CD14-positive monocyte (primary cell): ENCODE data around the gene FOXO6. TPM values are rescaled to one million over a fixed set of nuclear protein-coding genes. Genes with fewer than 3 reads are reported as not detected.

Source experiments
- DNase-seq, 3 donors: peaks; one replicate each; pipeline ENCODE4 v3.0.0-alpha.2; 2011 to 2022
- H2AFZ ChIP-seq: 2 replicates; pipeline ENCODE4 v1.6.0; 2012; ENCODE audit warnings: mild to moderate bottlenecking, low read depth, low read length, inconsistent platforms; ENCODE audit not compliant: insufficient read depth, poor library complexity, severe bottlenecking
- H3K27ac ChIP-seq, 2 donors: 1 replicate in 1 of 2; 2 replicates in 1 of 2; pipeline ENCODE4 v1.5.1; 2012 to 2013; ENCODE audit warnings: low read length in 2 of 2, control low read depth in 1 of 2, inconsistent platforms in 1 of 2, low read depth in 1 of 2, mild to moderate bottlenecking in 1 of 2
- H3K27me3 ChIP-seq, 2 donors: one replicate each; pipeline versions ENCODE4 v1.6.0 to v1.6.1; 2011 to 2013; ENCODE audit warnings: low read length in 2 of 2; ENCODE audit not compliant: control insufficient read depth in 2 of 2, insufficient read depth in 2 of 2
- H3K36me3 ChIP-seq, 2 donors: replicated peaks in 1 of 2; 1 replicate in 1 of 2; 2 replicates in 1 of 2; pipeline versions ENCODE4 v1.5.1 to v1.6.1; 2012 to 2013; ENCODE audit warnings: low read length in 2 of 2, control low read depth in 1 of 2, inconsistent platforms in 1 of 2, mild to moderate bottlenecking in 1 of 2; ENCODE audit not compliant: insufficient read depth in 2 of 2, control insufficient read depth in 1 of 2
- H3K4me1 ChIP-seq, 2 donors: 1 replicate in 1 of 2; 2 replicates in 1 of 2; pipeline versions ENCODE4 v1.5.1 to v1.6.1; 2012 to 2013; ENCODE audit warnings: low read length in 2 of 2, control low read depth in 1 of 2, inconsistent platforms in 1 of 2, mild to moderate bottlenecking in 1 of 2, moderate library complexity in 1 of 2; ENCODE audit not compliant: insufficient read depth in 2 of 2, control insufficient read depth in 1 of 2
- H3K4me2 ChIP-seq: replicated peaks from 2 replicates; pipeline ENCODE3; 2012; ENCODE audit warnings: low read length, moderate library complexity, mild to moderate bottlenecking; ENCODE audit not compliant: poor library complexity, severe bottlenecking; ENCODE audit errors: extremely low read depth
- H3K4me3 ChIP-seq, 3 experiments: fragments of 200-600 bp in 1 of 3; sonication (generic) in 1 of 3; replicated peaks in 1 of 3; 1 replicate in 2 of 3; 2 replicates in 1 of 3; pipeline ENCODE4 v1.5.1; 2011 to 2013; ENCODE audit warnings: low read length in 3 of 3, mild to moderate bottlenecking in 3 of 3, control low read depth in 2 of 3, low read depth in 2 of 3, inconsistent platforms in 1 of 3, moderate library complexity in 1 of 3
- H3K79me2 ChIP-seq: 2 replicates; pipeline ENCODE4 v1.6.0; 2012; ENCODE audit warnings: mild to moderate bottlenecking, control low read depth, inconsistent platforms, low read length, moderate library complexity; ENCODE audit not compliant: insufficient read depth
- H3K9ac ChIP-seq: 2 replicates; pipeline ENCODE4 v1.6.0; 2017; ENCODE audit warnings: low read length, mild to moderate bottlenecking; ENCODE audit not compliant: insufficient read depth, poor library complexity, severe bottlenecking
- H3K9me3 ChIP-seq, 2 donors: replicated peaks in 1 of 2; 1 replicate in 1 of 2; 2 replicates in 1 of 2; pipeline versions ENCODE4 v1.5.1 to v1.6.1; 2012 to 2013; ENCODE audit warnings: low read length in 2 of 2, control low read depth in 1 of 2; ENCODE audit not compliant: control insufficient read depth in 1 of 2, insufficient read depth in 1 of 2
- H4K20me1 ChIP-seq: 2 replicates; pipeline ENCODE4 v1.6.0; 2012; ENCODE audit warnings: mild to moderate bottlenecking, low read length, control low read depth, moderate library complexity; ENCODE audit not compliant: insufficient read depth
- H3K27ac Mint-ChIP-seq, 7 donors: one replicate each; pipeline ENCODE4 v1.8.0; 2020; ENCODE audit warnings: mild to moderate bottlenecking in 7 of 7, mixed read lengths in 7 of 7, moderate library complexity in 6 of 7, inconsistent platforms in 2 of 7
- H3K27me3 Mint-ChIP-seq, 3 donors: one replicate each; pipeline ENCODE4 v1.8.0; 2021 to 2022; ENCODE audit warnings: low read depth in 3 of 3, mild to moderate bottlenecking in 3 of 3, mixed read lengths in 3 of 3, moderate library complexity in 3 of 3, inconsistent platforms in 1 of 3
- H3K36me3 Mint-ChIP-seq, 2 donors: one replicate each; pipeline ENCODE4 v1.8.0; 2020; ENCODE audit warnings: mixed read lengths in 2 of 2, inconsistent platforms in 1 of 2, mild to moderate bottlenecking in 1 of 2
- H3K4me1 Mint-ChIP-seq: one replicate; pipeline ENCODE4 v1.8.0; 2020; ENCODE audit warnings: mild to moderate bottlenecking, mixed read lengths
- H3K4me3 Mint-ChIP-seq, 2 donors: one replicate each; pipeline ENCODE4 v1.8.0; 2020; ENCODE audit warnings: mild to moderate bottlenecking in 2 of 2, mixed read lengths in 2 of 2, moderate library complexity in 1 of 2
- H3K9me3 Mint-ChIP-seq, 7 donors: one replicate each; pipeline ENCODE4 v1.8.0; 2020 to 2022; ENCODE audit warnings: mixed read lengths in 7 of 7, mild to moderate bottlenecking in 6 of 7, moderate library complexity in 6 of 7, inconsistent platforms in 2 of 7
- WGBS: methylation state at CpG from one replicate; pipeline ENCODE4 v1.1.5; 2013; ENCODE audit warnings: missing lambda C conversion rate; ENCODE audit not compliant: insufficient coverage; 5-methylcytosine and 5-hydroxymethylcytosine counted together
- intact Hi-C, 2 donors: fragments of 100-400 bp; cut with micrococcal nuclease; formaldehyde crosslinking; loops; one replicate each; pipeline versions ENCODE4 v1.15.0 to v1.15.1; 2023
- polyA plus RNA-seq, 3 donors: library from polyadenylated mRNA; depleted of rRNA in 1 of 3; unstranded in 2 of 3; stranded (reverse) in 1 of 3; fragments of 300-500 nt in 2 of 3; fragments of >200 nt in 1 of 3; fragmentation: Illumina TruSeq in 2 of 3; gene quantifications; 1 replicate in 2 of 3; 2 replicates in 1 of 3; pipeline ENCODE4 v1.2.3, GENCODE V29; 2012 to 2021
- TF ChIP-seq, protein P1 (sequence below): fragments of 200-600 bp; IDR thresholded peaks from one replicate; pipeline ENCODE4 v1.8.0; 2022; ENCODE audit warnings: antibody characterized with exemption, mild to moderate bottlenecking

Gene FOXO6
- polyA plus RNA-seq, 3 donors, result 0.05 TPM; not detected in 2

DNA sequence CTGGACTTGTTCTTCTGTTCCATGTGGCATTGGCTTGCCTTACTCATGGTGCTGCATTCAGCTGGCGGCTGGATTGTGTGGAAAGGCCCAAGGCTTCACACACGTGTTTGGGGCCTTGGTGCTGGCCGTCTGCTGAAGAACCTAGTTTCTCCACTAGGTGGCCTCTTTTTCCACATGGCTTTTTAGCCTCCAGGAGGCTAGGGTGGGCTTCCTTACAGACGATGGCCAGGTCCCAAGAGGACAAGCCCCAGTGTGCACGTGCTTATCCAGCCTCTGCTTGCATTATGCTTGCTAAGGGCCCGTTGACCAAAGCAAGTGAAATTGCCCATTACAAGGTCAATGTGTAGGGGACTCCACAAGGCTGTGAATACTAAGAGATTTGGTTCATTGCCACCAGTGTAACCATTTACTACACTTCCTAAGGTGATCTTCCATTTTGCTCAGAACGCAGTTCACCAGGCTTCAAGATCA lies 47.5 kb upstream of the FOXO6 start:
- no peaks in the 10 kb centered on the region for H3K4me1 Mint-ChIP-seq
- Histone ChIP-seq H3K4me3 (no peak overlapping the region), H3K4me2 (no peak overlapping the region), H3K9me3 (peaks cover 3% of the 10 kb centered on the region in 2 donors), H3K79me2 (no peaks in the 10 kb centered on the region), H3K27ac (no peak overlapping the region), H3K27me3 (no peaks in the 10 kb centered on the region), H2AFZ (no peak overlapping the region), H4K20me1 (no peaks in the 10 kb centered on the region), H3K4me1 (no peaks in the 10 kb centered on the region), H3K9ac (no peak overlapping the region), H3K36me3 (no peaks in the 10 kb centered on the region)
- peaks cover 3 to 7% (median 4%) of the 10 kb centered on the region in 3 donors for H3K27me3 Mint-ChIP-seq
- TF ChIP-seq, protein P1, sequence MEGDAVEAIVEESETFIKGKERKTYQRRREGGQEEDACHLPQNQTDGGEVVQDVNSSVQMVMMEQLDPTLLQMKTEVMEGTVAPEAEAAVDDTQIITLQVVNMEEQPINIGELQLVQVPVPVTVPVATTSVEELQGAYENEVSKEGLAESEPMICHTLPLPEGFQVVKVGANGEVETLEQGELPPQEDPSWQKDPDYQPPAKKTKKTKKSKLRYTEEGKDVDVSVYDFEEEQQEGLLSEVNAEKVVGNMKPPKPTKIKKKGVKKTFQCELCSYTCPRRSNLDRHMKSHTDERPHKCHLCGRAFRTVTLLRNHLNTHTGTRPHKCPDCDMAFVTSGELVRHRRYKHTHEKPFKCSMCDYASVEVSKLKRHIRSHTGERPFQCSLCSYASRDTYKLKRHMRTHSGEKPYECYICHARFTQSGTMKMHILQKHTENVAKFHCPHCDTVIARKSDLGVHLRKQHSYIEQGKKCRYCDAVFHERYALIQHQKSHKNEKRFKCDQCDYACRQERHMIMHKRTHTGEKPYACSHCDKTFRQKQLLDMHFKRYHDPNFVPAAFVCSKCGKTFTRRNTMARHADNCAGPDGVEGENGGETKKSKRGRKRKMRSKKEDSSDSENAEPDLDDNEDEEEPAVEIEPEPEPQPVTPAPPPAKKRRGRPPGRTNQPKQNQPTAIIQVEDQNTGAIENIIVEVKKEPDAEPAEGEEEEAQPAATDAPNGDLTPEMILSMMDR, result peak; percentile 84
- intact Hi-C loops, result no loop called here
- no peak overlapping the region for H3K27ac Mint-ChIP-seq
- WGBS, result 60% methylated on average over 6 of the region's 7 CpGs
- no peak overlapping the region for H3K4me3 Mint-ChIP-seq
- DNase-seq, result peak in 2 of 3 donors; percentile 15 to 31
- no peaks in the 10 kb centered on the region for H3K36me3 Mint-ChIP-seq
- H3K9me3 Mint-ChIP-seq, result peaks cover 3 to 4% (median 3%) of the 10 kb centered on the region in 7 donors

DNA sequence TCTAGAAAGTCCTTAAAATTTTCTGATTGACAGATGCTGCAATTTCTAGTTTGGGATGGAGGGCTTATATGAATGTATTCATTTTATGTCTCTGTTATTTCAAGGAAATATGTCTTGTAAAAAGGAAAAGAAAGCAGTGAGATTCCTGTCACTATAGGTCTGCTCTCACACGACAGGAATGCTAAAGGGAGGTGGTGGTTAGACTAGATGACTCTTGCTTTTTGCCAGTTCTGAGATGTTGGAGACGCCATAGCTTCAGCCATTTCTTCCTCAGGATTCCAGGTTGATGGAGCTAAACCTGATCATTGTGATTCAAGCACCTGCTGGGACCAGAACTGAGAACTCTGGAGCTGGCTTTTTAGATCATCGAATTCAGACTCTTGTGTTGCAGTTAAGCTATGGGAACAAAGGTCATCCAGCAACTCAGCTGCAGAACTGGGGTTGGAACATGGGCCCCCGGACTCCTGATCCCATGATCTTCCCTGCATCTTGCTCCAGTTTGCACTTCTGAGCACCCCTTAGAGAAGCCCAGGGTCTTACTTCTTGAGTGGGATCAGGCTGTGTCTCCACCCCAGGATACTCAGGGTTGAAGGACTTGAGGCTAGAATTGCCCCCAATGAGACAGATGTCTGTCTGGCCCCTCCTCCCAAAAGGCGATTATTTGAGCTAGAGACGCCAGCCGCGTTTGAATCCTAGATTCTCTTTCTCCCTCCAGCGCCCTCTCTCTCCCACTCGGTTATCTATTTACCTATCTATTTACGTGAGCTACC lies 46.7 kb upstream of the FOXO6 start:
- no peaks in the 10 kb centered on the region for H3K4me1 ChIP-seq
- H3K9ac ChIP-seq, result no peak overlapping the region
- peaks cover 2 to 4% (median 3%) of the 10 kb centered on the region in 3 donors for H3K27me3 Mint-ChIP-seq
- TF ChIP-seq, protein P1, result no peak
- H2AFZ ChIP-seq, result no peak overlapping the region
- no peak for DNase-seq
- no peaks in the 10 kb centered on the region for H3K27me3 ChIP-seq
- H3K27ac ChIP-seq, result no peak overlapping the region
- H3K4me2 ChIP-seq, result no peak overlapping the region
- intact Hi-C loops, result no loop called here
- no peaks in the 10 kb centered on the region for H3K36me3 Mint-ChIP-seq
- H3K9me3 ChIP-seq, result no peaks in the 10 kb centered on the region
- no peaks in the 10 kb centered on the region for H3K36me3 ChIP-seq
- no peak overlapping the region for H3K4me3 ChIP-seq
- 97% methylated on average over 9 of the region's 11 CpGs for WGBS
- H3K79me2 ChIP-seq, result no peaks in the 10 kb centered on the region
- no peaks in the 10 kb centered on the region for H3K9me3 Mint-ChIP-seq
- no peak overlapping the region for H3K4me3 Mint-ChIP-seq
- H3K4me1 Mint-ChIP-seq, result no peaks in the 10 kb centered on the region
- no peaks in the 10 kb centered on the region for H4K20me1 ChIP-seq
- no peak overlapping the region for H3K27ac Mint-ChIP-seq
